BLaER1 (cell line): ENCODE measurements around the gene EXOC6B.

Experiments used
- H3K27ac ChIP-seq: shearing (Covaris generic); formaldehyde crosslinking; 2 replicates; pipeline ENCODE4 v1.8.1; 2022
- H3K27me3 ChIP-seq: shearing (Covaris generic); formaldehyde crosslinking; 2 replicates; pipeline ENCODE4 v1.8.1; 2022
- H3K36me3 ChIP-seq: shearing (Covaris generic); formaldehyde crosslinking; 2 replicates; pipeline ENCODE4 v1.8.1; 2022
- H3K4me1 ChIP-seq: shearing (Covaris generic); formaldehyde crosslinking; 2 replicates; pipeline ENCODE4 v1.8.1; 2022
- H3K4me2 ChIP-seq: shearing (Covaris generic); formaldehyde crosslinking; 2 replicates; pipeline ENCODE4 v1.8.1; 2022
- H3K4me3 ChIP-seq: shearing (Covaris generic); formaldehyde crosslinking; 2 replicates; pipeline ENCODE4 v1.8.1; 2022
- H3K9ac ChIP-seq: shearing (Covaris generic); formaldehyde crosslinking; 2 replicates; pipeline ENCODE4 v1.8.1; 2022
- H3K9me3 ChIP-seq: shearing (Covaris generic); formaldehyde crosslinking; 2 replicates; pipeline ENCODE4 v1.8.1; 2022
- H4K20me1 ChIP-seq: shearing (Covaris generic); formaldehyde crosslinking; 2 replicates; pipeline ENCODE4 v1.8.1; 2022
- Cebpa-rat ChIP-seq: shearing (Covaris generic); IDR thresholded peaks from 2 replicates; pipeline ENCODE4 v1.8.1; 2022

EXOC6B gene

GRCh38 chr2:72627083-72627482, 198.8 kb downstream of the EXOC6B start:
- no peak overlapping the region for H3K4me2 ChIP-seq
- no peaks in the 10 kb centered on the region for H3K9me3 ChIP-seq
- H3K4me3 ChIP-seq = no peak overlapping the region
- no peaks in the 10 kb centered on the region for H3K36me3 ChIP-seq
- no peak for TF ChIP-seq Cebpa-rat
- H3K27ac ChIP-seq = no peak overlapping the region
- no peaks in the 10 kb centered on the region for H3K4me1 ChIP-seq
- no peak overlapping the region for H3K9ac ChIP-seq
- no peaks in the 10 kb centered on the region for H3K27me3 ChIP-seq
- no peaks in the 10 kb centered on the region for H4K20me1 ChIP-seq

GRCh38 chr2:72625366-72625765, 200.5 kb downstream of the EXOC6B start:
- Histone ChIP-seq H3K4me1 (no peaks in the 10 kb centered on the region), H4K20me1 (no peaks in the 10 kb centered on the region), H3K27me3 (no peaks in the 10 kb centered on the region), H3K36me3 (no peaks in the 10 kb centered on the region), H3K4me3 (no peak overlapping the region), H3K27ac (no peak overlapping the region), H3K9ac (no peak overlapping the region), H3K4me2 (no peak overlapping the region), H3K9me3 (no peaks in the 10 kb centered on the region)
- no peak for TF ChIP-seq Cebpa-rat

GRCh38 chr2:72623481-72623880, 202.4 kb downstream of the EXOC6B start:
- Histone ChIP-seq H3K4me3 (no peak overlapping the region), H3K4me1 (no peaks in the 10 kb centered on the region), H3K27me3 (no peaks in the 10 kb centered on the region), H3K27ac (no peak overlapping the region), H3K4me2 (no peak overlapping the region), H3K36me3 (no peaks in the 10 kb centered on the region), H3K9ac (no peak overlapping the region), H3K9me3 (no peaks in the 10 kb centered on the region), H4K20me1 (no peaks in the 10 kb centered on the region)
- no peak for TF ChIP-seq Cebpa-rat

- no peaks in the 10 kb centered on the region for H4K20me1 ChIP-seq
- H3K4me3 ChIP-seq = no peak overlapping the region
- H3K27me3 ChIP-seq = no peaks in the 10 kb centered on the region
- H3K27ac ChIP-seq = no peak overlapping the region
- no peak for TF ChIP-seq Cebpa-rat
- no peaks in the 10 kb centered on the region for H3K36me3 ChIP-seq
- no peak overlapping the region for H3K9ac ChIP-seq
- peaks cover 15% of the 10 kb centered on the region; the same call in 1 of the 2 replicates for H3K9me3 ChIP-seq
- no peak overlapping the region for H3K4me2 ChIP-seq
- H3K4me1 ChIP-seq = no peaks in the 10 kb centered on the region
Observed at GRCh38 chr2:72619626-72620025, 206.2 kb downstream of the EXOC6B start.

GRCh38 chr2:72613931-72614330, 211.9 kb downstream of the EXOC6B start:
- H3K4me1 ChIP-seq = no peaks in the 10 kb centered on the region
- peaks cover 15% of the 10 kb centered on the region; the same call in 1 of the 2 replicates for H3K9me3 ChIP-seq
- H3K4me3 ChIP-seq = no peak overlapping the region
- H3K36me3 ChIP-seq = no peaks in the 10 kb centered on the region
- TF ChIP-seq Cebpa-rat = no peak
- H3K4me2 ChIP-seq = no peak overlapping the region
- no peaks in the 10 kb centered on the region for H4K20me1 ChIP-seq
- H3K9ac ChIP-seq = no peak overlapping the region
- no peaks in the 10 kb centered on the region for H3K27me3 ChIP-seq
- no peak overlapping the region for H3K27ac ChIP-seq

GRCh38 chr2:72612614-72613160, 213.1 kb downstream of the EXOC6B start:
- H3K27me3 ChIP-seq = no peaks in the 10 kb centered on the region
- H3K9me3 ChIP-seq = peaks cover 15% of the 10 kb centered on the region; the same call in 1 of the 2 replicates
- no peak overlapping the region for H3K9ac ChIP-seq
- H4K20me1 ChIP-seq = no peaks in the 10 kb centered on the region
- no peak for TF ChIP-seq Cebpa-rat
- no peak overlapping the region for H3K27ac ChIP-seq
- no peak overlapping the region for H3K4me2 ChIP-seq
- no peaks in the 10 kb centered on the region for H3K4me1 ChIP-seq
- no peak overlapping the region for H3K4me3 ChIP-seq
- no peaks in the 10 kb centered on the region for H3K36me3 ChIP-seq

- H3K27ac ChIP-seq = no peak overlapping the region
- no peaks in the 10 kb centered on the region for H4K20me1 ChIP-seq
- no peaks in the 10 kb centered on the region for H3K36me3 ChIP-seq
- no peaks in the 10 kb centered on the region for H3K9me3 ChIP-seq
- H3K4me2 ChIP-seq = no peak overlapping the region
- no peak for TF ChIP-seq Cebpa-rat
- no peak overlapping the region for H3K9ac ChIP-seq
- no peaks in the 10 kb centered on the region for H3K4me1 ChIP-seq
- H3K4me3 ChIP-seq = no peak overlapping the region
- H3K27me3 ChIP-seq = no peaks in the 10 kb centered on the region
Observed at GRCh38 chr2:72607189-72607588, 218.6 kb downstream of the EXOC6B start.

- Histone ChIP-seq H3K9ac (no peak overlapping the region), H3K4me3 (no peak overlapping the region), H3K27ac (no peak overlapping the region), H3K4me2 (no peak overlapping the region), H3K4me1 (no peaks in the 10 kb centered on the region), H3K9me3 (no peaks in the 10 kb centered on the region), H3K36me3 (no peaks in the 10 kb centered on the region), H3K27me3 (no peaks in the 10 kb centered on the region), H4K20me1 (no peaks in the 10 kb centered on the region)
- TF ChIP-seq Cebpa-rat = no peak
Observed at GRCh38 chr2:72605836-72606442, 219.9 kb downstream of the EXOC6B start.

GRCh38 chr2:72604468-72604867, 221.4 kb downstream of the EXOC6B start:
- TF ChIP-seq Cebpa-rat = no peak
- no peak overlapping the region for H3K4me2 ChIP-seq
- H3K4me1 ChIP-seq = no peaks in the 10 kb centered on the region
- no peak overlapping the region for H3K9ac ChIP-seq
- H3K27ac ChIP-seq = no peak overlapping the region
- no peaks in the 10 kb centered on the region for H3K36me3 ChIP-seq
- no peak overlapping the region for H3K4me3 ChIP-seq
- H3K9me3 ChIP-seq = no peaks in the 10 kb centered on the region
- no peaks in the 10 kb centered on the region for H3K27me3 ChIP-seq
- H4K20me1 ChIP-seq = no peaks in the 10 kb centered on the region

- H3K27me3 ChIP-seq = no peaks in the 10 kb centered on the region
- no peak overlapping the region for H3K27ac ChIP-seq
- no peak for TF ChIP-seq Cebpa-rat
- H3K9ac ChIP-seq = no peak overlapping the region
- H4K20me1 ChIP-seq = no peaks in the 10 kb centered on the region
- no peak overlapping the region for H3K4me3 ChIP-seq
- no peaks in the 10 kb centered on the region for H3K9me3 ChIP-seq
- H3K4me1 ChIP-seq = no peaks in the 10 kb centered on the region
- no peak overlapping the region for H3K4me2 ChIP-seq
- H3K36me3 ChIP-seq = no peaks in the 10 kb centered on the region
Observed at GRCh38 chr2:72603481-72603880, 222.4 kb downstream of the EXOC6B start.

- no peak for TF ChIP-seq Cebpa-rat
- H3K27me3 ChIP-seq = no peaks in the 10 kb centered on the region
- H3K27ac ChIP-seq = no peak overlapping the region
- H3K4me1 ChIP-seq = no peaks in the 10 kb centered on the region
- no peak overlapping the region for H3K4me2 ChIP-seq
- H3K9me3 ChIP-seq = no peaks in the 10 kb centered on the region
- no peak overlapping the region for H3K9ac ChIP-seq
- no peaks in the 10 kb centered on the region for H3K36me3 ChIP-seq
- no peaks in the 10 kb centered on the region for H4K20me1 ChIP-seq
- H3K4me3 ChIP-seq = no peak overlapping the region
Observed at GRCh38 chr2:72602711-72603110, 223.1 kb downstream of the EXOC6B start.
